Prostate gland (tissue), 2 donors: ENCODE results near the gene TNFRSF11A. TPM values are rescaled to one million over a fixed set of nuclear protein-coding genes. Genes with fewer than 3 reads are reported as not detected.

ENCODE experiments used
- DNase-seq: peaks from one replicate; pipeline ENCODE4 v3.0.0-alpha.2; 2019; ENCODE audit warnings: low spot score
- H3K27ac ChIP-seq, 2 donors: fragments of 200-600 bp; sonication (generic); 2 replicates each; pipeline ENCODE4 v1.5.1; 2017 to 2019
- H3K27me3 ChIP-seq: fragments of 200-600 bp; sonication (generic); replicated peaks from 2 replicates; pipeline ENCODE4 v1.5.1; 2019; ENCODE audit not compliant: insufficient read depth
- H3K36me3 ChIP-seq, 2 donors: fragments of 200-600 bp; sonication (generic); 1 replicate in 1 of 2; 2 replicates in 1 of 2; pipeline versions ENCODE4 v1.5.1 to v1.8.1; 2017 to 2019
- H3K4me1 ChIP-seq: fragments of 200-600 bp; sonication (generic); replicated peaks from 2 replicates; pipeline ENCODE4 v1.5.1; 2019
- H3K4me3 ChIP-seq, 2 donors: fragments of 200-600 bp; sonication (generic); 2 replicates each; pipeline ENCODE4 v1.5.1; 2017 to 2019
- H3K9me3 ChIP-seq: fragments of 200-600 bp; sonication (generic); 2 replicates; pipeline ENCODE4 v1.5.1; 2017
- CTCF ChIP-seq, 4 experiments: fragments of 200-600 bp in 2 of 4; fragments of 450-650 bp in 2 of 4; sonication (generic) in 2 of 4; IDR thresholded peaks; 1 replicate in 3 of 4; 2 replicates in 1 of 4; pipeline ENCODE4 v1.5.1; 2016 to 2019; ENCODE audit warnings: antibody characterized with exemption in 4 of 4, mild to moderate bottlenecking in 2 of 4, moderate library complexity in 2 of 4
- POLR2A ChIP-seq: fragments of 450-650 bp; IDR thresholded peaks from one replicate; pipeline ENCODE4 v1.6.1; 2016; ENCODE audit warnings: antibody characterized with exemption, mild to moderate bottlenecking
- POLR2AphosphoS5 ChIP-seq: sonication (generic); formaldehyde crosslinking; IDR thresholded peaks from one replicate; pipeline ENCODE4 v1.6.1; 2017; ENCODE audit warnings: antibody characterized with exemption
- WGBS: methylation state at CpG from one replicate; pipeline ENCODE4 v1.1.5; 2018; 5-methylcytosine and 5-hydroxymethylcytosine counted together
- intact Hi-C: fragments of 100-400 bp; cut with DNase I; formaldehyde crosslinking; loops from one replicate; pipeline ENCODE4 v1.14.2; 2022
- total RNA-seq, 2 donors: library from RNA; depleted of rRNA; stranded (reverse); fragments of >200 nt; gene quantifications; one replicate each; pipeline ENCODE4 v1.1.0, GENCODE V29; 2016

The TNFRSF11A gene
- total RNA-seq, 2 donors from 2014 or later: 6.1 to 10.2 TPM

DNA sequence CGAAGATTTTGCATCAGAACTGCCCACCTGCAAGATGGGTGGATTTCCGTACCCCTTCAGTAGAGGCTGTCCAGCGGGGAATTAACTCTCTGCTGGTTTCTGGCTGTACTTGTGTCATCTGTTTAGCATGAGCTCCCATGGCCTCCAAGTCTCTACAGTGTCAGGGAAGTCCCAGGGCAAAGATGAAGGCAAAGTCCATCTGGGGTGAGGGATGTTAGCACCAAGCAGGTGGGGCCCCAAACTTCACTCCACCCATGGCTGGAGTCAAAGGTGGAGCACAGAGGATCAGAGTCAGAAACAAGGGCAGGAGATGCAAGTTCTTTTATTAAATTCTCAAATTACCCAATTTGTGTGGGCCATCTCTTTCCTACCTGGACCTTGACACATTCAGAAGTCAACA is 78.0 kb downstream of the TNFRSF11A start:
- 90% methylated on average over 3 of the region's 3 CpGs for WGBS
- intact Hi-C loops: no loop called here

GRCh38 chr18:62404881-62405280 is 79.8 kb downstream of the TNFRSF11A start:
- H3K27ac ChIP-seq: no peak overlapping the region
- no peaks in the 10 kb centered on the region for H3K27me3 ChIP-seq
- 92% methylated on average over 3 of the region's 3 CpGs for WGBS
- TF ChIP-seq POLR2AphosphoS5 (no peak), CTCF (IDR thresholded peaks at IDR 0.05) (no peak), POLR2A (no peak)
- DNase-seq: no peak
- H3K4me1 ChIP-seq: no peaks in the 10 kb centered on the region
- intact Hi-C loops: no loop called here
- no peaks in the 10 kb centered on the region for H3K9me3 ChIP-seq
- H3K4me3 ChIP-seq: no peak overlapping the region
- no peaks in the 10 kb centered on the region for H3K36me3 ChIP-seq

More for the DNA sequence above, 78.0 kb downstream of the TNFRSF11A start:
- H3K27ac ChIP-seq: no peak overlapping the region
- no peak overlapping the region for H3K4me3 ChIP-seq
- no peaks in the 10 kb centered on the region for H3K9me3 ChIP-seq
- no peaks in the 10 kb centered on the region for H3K36me3 ChIP-seq
- no peak for TF ChIP-seq POLR2AphosphoS5
- no peak for TF ChIP-seq POLR2A
- no peak for TF ChIP-seq CTCF (IDR thresholded peaks at IDR 0.05)
- no peaks in the 10 kb centered on the region for H3K4me1 ChIP-seq
- no peak for DNase-seq
- no peaks in the 10 kb centered on the region for H3K27me3 ChIP-seq

DNA sequence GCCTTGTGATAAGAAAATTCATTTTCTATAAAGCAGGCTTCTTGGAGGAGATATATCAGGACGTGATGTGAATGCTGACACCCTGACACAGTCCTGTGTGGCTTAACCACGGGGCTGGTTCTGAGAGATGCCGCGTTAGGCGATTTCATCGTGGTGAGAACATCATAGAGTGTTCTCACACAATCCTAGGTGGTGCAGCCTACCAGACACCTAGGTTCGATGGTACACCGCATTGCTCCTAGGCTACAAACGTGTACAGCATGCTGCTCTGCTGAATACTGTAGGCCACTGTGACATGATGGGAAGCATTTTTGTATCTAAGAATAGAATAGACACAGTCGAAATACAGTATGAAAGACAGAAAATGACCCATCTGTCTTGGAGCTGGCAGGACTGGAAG is 82.5 kb downstream of the TNFRSF11A start:
- no peaks in the 10 kb centered on the region for H3K4me1 ChIP-seq
- no peak for DNase-seq
- intact Hi-C loops: no loop called here
- H3K27me3 ChIP-seq: no peaks in the 10 kb centered on the region
- no peak overlapping the region for H3K27ac ChIP-seq
- H3K4me3 ChIP-seq: no peak overlapping the region
- H3K36me3 ChIP-seq: no peaks in the 10 kb centered on the region
- H3K9me3 ChIP-seq: no peaks in the 10 kb centered on the region
- 89% methylated on average over 10 of the region's 10 CpGs for WGBS
- TF ChIP-seq CTCF (IDR thresholded peaks at IDR 0.05) (no peak), POLR2AphosphoS5 (no peak), POLR2A (no peak)

DNA sequence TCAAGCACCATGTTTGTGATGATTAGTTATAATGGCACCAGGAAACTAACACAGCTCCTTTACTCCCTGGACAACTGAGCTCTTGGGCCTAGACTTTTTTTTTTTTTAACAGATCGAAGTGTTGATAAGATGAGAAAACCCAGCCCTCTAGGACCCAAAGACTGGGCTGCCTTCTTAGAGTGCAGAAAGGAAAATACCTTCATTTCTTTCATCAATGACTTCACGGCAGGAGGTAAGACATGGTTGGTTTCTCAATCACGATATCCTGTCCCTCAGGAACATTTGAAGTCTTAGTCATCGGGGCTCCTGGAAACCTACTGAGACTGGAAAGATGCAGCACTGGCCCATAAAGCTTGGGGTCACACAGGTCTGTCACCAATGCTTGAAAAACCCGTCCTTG is 84.7 kb downstream of the TNFRSF11A start:
- Histone ChIP-seq H3K36me3 (no peaks in the 10 kb centered on the region), H3K27me3 (no peaks in the 10 kb centered on the region), H3K4me3 (no peak overlapping the region), H3K4me1 (no peaks in the 10 kb centered on the region), H3K27ac (no peak overlapping the region), H3K9me3 (no peaks in the 10 kb centered on the region)
- intact Hi-C loops: no loop called here
- no peak for DNase-seq
- WGBS: 93% methylated on average over 5 of the region's 5 CpGs
- TF ChIP-seq CTCF (IDR thresholded peaks at IDR 0.05) (no peak), POLR2A (no peak), POLR2AphosphoS5 (no peak)

- intact Hi-C loops: no loop called here
- TF ChIP-seq CTCF (IDR thresholded peaks at IDR 0.05) (no peak), POLR2A (no peak), POLR2AphosphoS5 (no peak)
- DNase-seq: no peak
- Histone ChIP-seq H3K4me3 (no peak overlapping the region), H3K4me1 (no peaks in the 10 kb centered on the region), H3K27me3 (no peaks in the 10 kb centered on the region), H3K36me3 (no peaks in the 10 kb centered on the region), H3K9me3 (no peaks in the 10 kb centered on the region), H3K27ac (no peak overlapping the region)
- WGBS: 86% methylated on average over 5 of the region's 5 CpGs
Observed at GRCh38 chr18:62412231-62412979, 87.3 kb downstream of the TNFRSF11A start.
